Measurements from ENCODE around the gene GPR82.
A peak's percentile ranks its signal among the peaks of the same experiment; 100 is the strongest.

Gene GPR82

DNA sequence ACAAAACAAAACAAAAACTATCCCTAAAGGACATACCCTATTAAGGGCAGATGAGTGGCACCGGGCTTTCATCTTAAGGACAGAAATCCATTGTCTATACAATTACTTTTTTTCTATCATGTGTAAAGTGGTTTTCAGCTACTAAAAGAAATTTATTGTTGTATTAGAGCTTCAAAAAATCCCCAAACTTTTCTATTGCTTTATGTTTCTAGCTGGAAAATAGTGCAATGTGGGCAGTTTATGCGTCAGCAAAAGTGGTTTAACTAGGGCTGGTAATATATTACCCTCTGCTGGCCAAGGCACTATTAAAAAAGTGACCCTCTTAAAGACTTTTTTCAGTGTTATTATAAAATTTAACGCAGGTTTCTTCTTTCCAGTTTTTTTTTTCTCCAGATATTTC is 15.5 kb upstream of the GPR82 start:
- Histone ChIP-seq H3K4me3 (no peak overlapping the region), H3K4me1 (peaks cover 0 to 7% (median 0%) of the 10 kb centered on the region in 4 donors), H3K9me3 (no peaks in the 10 kb centered on the region), H3K27ac (no peak overlapping the region), H3K36me3 (no peaks in the 10 kb centered on the region), H3K27me3 (no peaks in the 10 kb centered on the region)
- peak; percentile 10 to 19 for TF ChIP-seq CTCF (IDR thresholded peaks at IDR 0.05)
- intact Hi-C loops (cut with DNase I; ENCODE audit: low total_unique reads) = loop anchor here (10.0 kb wide), 1 partner anchor 144 kb away; no protein-coding TSS in a partner anchor
- DNase-seq = no peak

- TF ChIP-seq CTCF (IDR thresholded peaks at IDR 0.05) = no peak
- no peak for DNase-seq
- Histone ChIP-seq H3K36me3 (no peaks in the 10 kb centered on the region), H3K4me3 (no peak overlapping the region), H3K27ac (no peak overlapping the region), H3K4me1 (peaks cover 0 to 11% (median 1%) of the 10 kb centered on the region in 4 donors), H3K9me3 (no peaks in the 10 kb centered on the region), H3K27me3 (no peaks in the 10 kb centered on the region)
- intact Hi-C loops (cut with DNase I; ENCODE audit: low total_unique reads) = no loop called here
Observed at GRCh38 chrX:41711021-41711667, 12.8 kb upstream of the GPR82 start.

DNA sequence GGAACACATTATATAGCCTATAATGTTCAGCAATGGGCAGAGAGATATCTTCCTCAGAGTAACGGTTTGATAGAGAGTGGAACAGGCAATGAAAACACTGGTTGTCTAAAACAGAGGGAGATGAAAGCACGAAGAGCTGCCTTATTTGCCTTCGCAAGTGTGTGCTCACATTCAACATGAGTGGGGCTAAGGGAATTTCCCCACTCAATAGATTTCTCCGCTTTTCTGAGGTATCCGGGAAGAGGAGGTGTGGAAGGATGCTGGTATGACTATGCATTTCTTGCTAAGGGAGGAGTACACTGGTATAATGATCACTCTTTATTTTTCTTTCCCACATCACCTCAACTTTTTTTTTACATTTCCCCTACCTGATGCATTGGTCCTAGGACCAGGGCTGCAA is 7.8 kb upstream of the GPR82 start:
- intact Hi-C loops (cut with DNase I; ENCODE audit: low total_unique reads) = no loop called here
- no peak for TF ChIP-seq CTCF (IDR thresholded peaks at IDR 0.05)
- Histone ChIP-seq H3K27ac (peak overlapping the region in 1 of 2 donors; percentile 30), H3K36me3 (no peaks in the 10 kb centered on the region), H3K4me1 (peaks cover 0 to 19% (median 1%) of the 10 kb centered on the region in 4 donors), H3K9me3 (peaks cover 0 to 11% (median 4%) of the 10 kb centered on the region in 3 donors), H3K27me3 (no peaks in the 10 kb centered on the region), H3K4me3 (no peak overlapping the region)
- DNase-seq = no peak

DNA sequence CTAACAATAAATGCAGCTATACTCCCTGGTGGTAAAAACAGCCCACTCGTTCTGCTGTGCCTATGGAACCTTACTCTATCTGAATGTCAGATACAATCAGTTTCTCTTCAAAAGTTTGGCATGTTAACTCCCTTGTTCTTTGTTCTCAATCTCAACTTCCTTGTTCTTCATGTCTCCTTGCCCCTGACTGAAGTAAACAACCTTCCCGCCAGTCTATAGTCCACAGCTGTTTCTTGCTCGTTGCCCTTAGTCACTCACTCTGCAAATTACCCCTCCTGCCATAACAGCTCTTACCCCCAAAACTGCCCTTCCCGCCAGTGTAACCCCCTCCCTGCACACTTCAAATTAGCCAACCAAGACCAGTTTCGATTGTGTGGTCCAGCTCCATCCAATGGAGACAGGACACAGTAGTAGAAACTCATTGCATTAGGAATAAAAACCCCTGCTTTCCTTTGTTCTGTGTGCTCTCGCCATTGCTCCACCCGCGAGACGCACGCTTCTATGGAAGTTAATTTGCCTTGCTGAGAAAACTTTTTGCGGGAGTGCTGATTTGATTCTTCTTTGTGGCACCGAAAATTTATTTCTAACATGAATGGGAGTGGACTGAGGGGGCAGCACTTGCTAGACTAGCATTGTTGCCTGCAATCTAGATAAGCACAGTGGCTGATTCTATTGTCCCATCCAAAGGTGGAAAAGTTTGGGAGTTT is 7.1 kb upstream of the GPR82 start:
- intact Hi-C loops (cut with DNase I; ENCODE audit: low total_unique reads) = no loop called here
- H3K36me3 ChIP-seq = no peaks in the 10 kb centered on the region

More for the DNA sequence above, 7.1 kb upstream of the GPR82 start:
- no peaks in the 10 kb centered on the region for H3K27me3 ChIP-seq
- peak overlapping the region in 1 of 2 donors; percentile 30 for H3K27ac ChIP-seq
- no peak for DNase-seq
- H3K9me3 ChIP-seq = peaks cover 0 to 11% (median 4%) of the 10 kb centered on the region in 3 donors
- peaks cover 0 to 19% (median 1%) of the 10 kb centered on the region in 4 donors for H3K4me1 ChIP-seq
- no peak for TF ChIP-seq CTCF (IDR thresholded peaks at IDR 0.05)
- no peak overlapping the region for H3K4me3 ChIP-seq

All from tibial artery (tissue), 4 donors.